Stomach (tissue), 4 donors: ENCODE results near the gene TAP2.

Experiments
- POLR2A ChIP-seq, 4 donors: fragments of 450-650 bp; IDR thresholded peaks; one replicate each; pipeline ENCODE4 v1.6.1; 2016; ENCODE audit warnings: antibody characterized with exemption in 4 of 4, control low read depth in 2 of 4, mild to moderate bottlenecking in 1 of 4, moderate library complexity in 1 of 4
- TF ChIP-seq, protein P1 (sequence below), 7 experiments: fragments of 450-650 bp in 4 of 7; fragments of 200-600 bp in 3 of 7; sonication (generic) in 3 of 7; IDR thresholded peaks; one replicate each; pipeline ENCODE4 v1.5.1; 2016 to 2019; ENCODE audit warnings: antibody characterized with exemption in 7 of 7, control low read depth in 2 of 7, mild to moderate bottlenecking in 1 of 7

DNA sequence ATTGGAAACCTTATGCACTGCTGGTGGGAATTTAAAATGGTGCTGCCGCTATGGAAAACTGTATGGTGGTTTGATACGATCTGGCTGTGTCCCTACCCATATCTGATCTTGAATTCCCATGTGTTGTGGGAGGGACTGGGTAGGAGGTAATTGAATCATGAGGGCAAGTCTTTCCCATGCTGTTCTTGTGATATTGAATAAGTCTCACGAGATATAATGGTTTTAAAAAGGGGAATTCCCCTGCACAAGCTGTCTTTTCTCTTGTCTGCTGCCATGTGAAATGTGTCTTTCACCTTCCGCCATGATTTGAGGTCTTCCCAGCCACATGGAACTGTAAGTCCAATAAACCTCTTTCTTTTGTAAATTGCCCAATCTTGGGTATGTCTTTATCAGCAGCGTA lies 4.9 kb downstream of the TAP2 start:
- TF ChIP-seq, protein P1, sequence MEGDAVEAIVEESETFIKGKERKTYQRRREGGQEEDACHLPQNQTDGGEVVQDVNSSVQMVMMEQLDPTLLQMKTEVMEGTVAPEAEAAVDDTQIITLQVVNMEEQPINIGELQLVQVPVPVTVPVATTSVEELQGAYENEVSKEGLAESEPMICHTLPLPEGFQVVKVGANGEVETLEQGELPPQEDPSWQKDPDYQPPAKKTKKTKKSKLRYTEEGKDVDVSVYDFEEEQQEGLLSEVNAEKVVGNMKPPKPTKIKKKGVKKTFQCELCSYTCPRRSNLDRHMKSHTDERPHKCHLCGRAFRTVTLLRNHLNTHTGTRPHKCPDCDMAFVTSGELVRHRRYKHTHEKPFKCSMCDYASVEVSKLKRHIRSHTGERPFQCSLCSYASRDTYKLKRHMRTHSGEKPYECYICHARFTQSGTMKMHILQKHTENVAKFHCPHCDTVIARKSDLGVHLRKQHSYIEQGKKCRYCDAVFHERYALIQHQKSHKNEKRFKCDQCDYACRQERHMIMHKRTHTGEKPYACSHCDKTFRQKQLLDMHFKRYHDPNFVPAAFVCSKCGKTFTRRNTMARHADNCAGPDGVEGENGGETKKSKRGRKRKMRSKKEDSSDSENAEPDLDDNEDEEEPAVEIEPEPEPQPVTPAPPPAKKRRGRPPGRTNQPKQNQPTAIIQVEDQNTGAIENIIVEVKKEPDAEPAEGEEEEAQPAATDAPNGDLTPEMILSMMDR (IDR thresholded peaks at IDR 0.05) = no peak
- TF ChIP-seq POLR2A (IDR thresholded peaks at IDR 0.05) = no peak
